K562 (cell line): ENCODE measurements around the gene ORAI3. TPM values are rescaled to one million over a fixed set of nuclear protein-coding genes. Genes with fewer than 3 reads are reported as not detected.

Experiments
- E2F6 ChIP-seq, 2 experiments: IDR thresholded peaks; 2 replicates each; pipeline ENCODE4 v1.6.1; 2011; ENCODE audit warnings: borderline replicate concordance in 1 of 2, control low read depth in 1 of 2, low read depth in 1 of 2, low read length in 1 of 2, mild to moderate bottlenecking in 1 of 2, mixed read lengths in 1 of 2, moderate library complexity in 1 of 2; ENCODE audit not compliant: insufficient read depth in 1 of 2, insufficient read length in 1 of 2, poor library complexity in 1 of 2, severe bottlenecking in 1 of 2; ENCODE audit errors: extremely low read depth in 1 of 2
- GATA2 ChIP-seq: sonication (generic); formaldehyde crosslinking; IDR thresholded peaks from 2 replicates; pipeline ENCODE4 v1.4.0; 2020; ENCODE audit warnings: mild to moderate bottlenecking, missing genetic modification reagents
- ID3 ChIP-seq, 2 experiments: fragments of 250-450 bp in 1 of 2; fragments of 450-650 bp in 1 of 2; sonication (Bioruptor Pico) in 1 of 2; IDR thresholded peaks; 2 replicates each; pipeline versions ENCODE4 v1.6.1 to v1.8.0; 2016 to 2021; ENCODE audit warnings: mild to moderate bottlenecking in 2 of 2, moderate library complexity in 2 of 2, missing compliant biosample characterization in 1 of 2, missing genetic modification characterization in 1 of 2
- KAT2B ChIP-seq: IDR thresholded peaks from one replicate; pipeline ENCODE4 v1.6.1; 2012; ENCODE audit warnings: low read depth, mild to moderate bottlenecking, control low read depth, inconsistent platforms, low read length, moderate library complexity
- NFE2L1 ChIP-seq: fragments of 450-650 bp; IDR thresholded peaks from 2 replicates; pipeline ENCODE4 v1.6.1; 2016; ENCODE audit warnings: missing genetic modification characterization, low read depth, mild to moderate bottlenecking, missing compliant biosample characterization, moderate library complexity, borderline replicate concordance
- NR0B1 ChIP-seq: fragments of 450-650 bp; IDR thresholded peaks from one replicate; pipeline ENCODE4 v1.6.1; 2018; ENCODE audit warnings: mild to moderate bottlenecking, moderate library complexity; ENCODE audit not compliant: partially characterized antibody
- PHF8 ChIP-seq: fragments of 200-600 bp; sonication (generic); IDR thresholded peaks from 2 replicates; pipeline ENCODE4 v1.6.1; 2012; ENCODE audit warnings: mixed run types, mild to moderate bottlenecking, inconsistent platforms, low read length, moderate library complexity, borderline replicate concordance
- SIRT6 ChIP-seq: IDR thresholded peaks from one replicate; pipeline ENCODE4 v1.6.1; 2012; ENCODE audit warnings: low read depth, mild to moderate bottlenecking, control low read depth, inconsistent platforms, low read length, moderate library complexity
- U2AF2 ChIP-seq: fragments of 200-400 bp; formaldehyde crosslinking; optimal IDR thresholded peaks from 2 replicates; pipeline ENCODE3; 2017; ENCODE audit warnings: low read depth, mild to moderate bottlenecking, low read length
- XRCC3 ChIP-seq: fragments of 450-650 bp; IDR thresholded peaks from 2 replicates; pipeline ENCODE4 v1.6.1; 2017; ENCODE audit warnings: mild to moderate bottlenecking, moderate library complexity
- ZBTB40 ChIP-seq, 2 experiments: fragments of 450-650 bp in 1 of 2; sonication (generic) in 1 of 2; formaldehyde crosslinking in 1 of 2; IDR thresholded peaks; 2 replicates each; pipeline versions ENCODE4 v1.7.1 to v1.9.0; 2016 to 2022; ENCODE audit warnings: inconsistent platforms in 1 of 2, mild to moderate bottlenecking in 1 of 2, missing genetic modification reagents in 1 of 2
- polyA plus RNA-seq, 8 experiments: library from polyadenylated mRNA; depleted of rRNA in 4 of 8; stranded (reverse) in 5 of 8; unstranded in 3 of 8; fragments of >200 nt; fragmentation: Nextera tagmentation in 2 of 8; fragmentation: Illumina TruSeq in 1 of 8; extraction: Ambion mirVana in 2 of 8; extraction: Trizol in 1 of 8; gene quantifications; 2 replicates each; pipeline versions ENCODE4 v1.2.1 to v1.2.3, GENCODE V29; 2011 to 2014; ENCODE audit warnings: inconsistent platforms in 1 of 8, missing spikeins in 1 of 8
- total RNA-seq, 7 experiments: library from RNA; depleted of rRNA in 6 of 7; stranded (reverse); fragments of >200 nt in 6 of 7; fragmentation: Illumina TruSeq in 2 of 7; extraction: Trizol in 2 of 7; gene quantifications; 2 replicates each; pipeline versions ENCODE4 v1.2.1 to v1.2.3, GENCODE V29; 2011 to 2021; ENCODE audit warnings: low replicate concordance in 1 of 7

ORAI3 gene
- total and polyA plus RNA-seq, 9 of the 15 experiments (the other 6 are each of a cell fraction or from before 2014, with no cell fraction given) = 4.9 to 23.3 (median 14.1) TPM

- TF ChIP-seq ID3 (CRISPR knock-in tag; IDR thresholded peaks at IDR 0.05) = no peak
- peak; percentile 76 for TF ChIP-seq ID3 (tag; IDR thresholded peaks at IDR 0.05)
- TF ChIP-seq SIRT6 = peak; percentile 61
- TF ChIP-seq E2F6 (IDR thresholded peaks at IDR 0.05; ENCODE audit: borderline replicate concordance in 1 of 2, extremely low read depth in 1 of 2, insufficient read depth in 1 of 2, insufficient read length in 1 of 2, low read depth in 1 of 2, low read length in 1 of 2, poor library complexity in 1 of 2, severe bottlenecking in 1 of 2) = no peak
- no peak for TF ChIP-seq PHF8
- TF ChIP-seq NR0B1 = no peak
- TF ChIP-seq XRCC3 = no peak
- TF ChIP-seq NFE2L1 (tag) = no peak
- peak; percentile 72; the same call in 1 of the 2 replicates for TF ChIP-seq GATA2 (CRISPR knock-in tag)
- TF ChIP-seq ZBTB40 (IDR thresholded peaks at IDR 0.05) = peak; percentile 71; the same call in 1 of the 2 replicates
- TF ChIP-seq ZBTB40 (CRISPR knock-in tag; IDR thresholded peaks at IDR 0.05) = no peak
- no peak for TF ChIP-seq KAT2B
- TF ChIP-seq U2AF2 = no peak
Measured at GRCh38 chr16:30949650-30950515, 1.0 kb downstream of the ORAI3 start (continued).
